GM18867 (cell line): ENCODE measurements around the gene ZNF423.

ENCODE experiments used
- ATAC-seq: cut with Tn5 transposase; IDR thresholded peaks from one replicate; pipeline ENCODE4 v1.9.1; 2021; ENCODE audit warnings: mild to moderate bottlenecking, moderate library complexity; ENCODE audit not compliant: unreplicated experiment

The ZNF423 gene

DNA sequence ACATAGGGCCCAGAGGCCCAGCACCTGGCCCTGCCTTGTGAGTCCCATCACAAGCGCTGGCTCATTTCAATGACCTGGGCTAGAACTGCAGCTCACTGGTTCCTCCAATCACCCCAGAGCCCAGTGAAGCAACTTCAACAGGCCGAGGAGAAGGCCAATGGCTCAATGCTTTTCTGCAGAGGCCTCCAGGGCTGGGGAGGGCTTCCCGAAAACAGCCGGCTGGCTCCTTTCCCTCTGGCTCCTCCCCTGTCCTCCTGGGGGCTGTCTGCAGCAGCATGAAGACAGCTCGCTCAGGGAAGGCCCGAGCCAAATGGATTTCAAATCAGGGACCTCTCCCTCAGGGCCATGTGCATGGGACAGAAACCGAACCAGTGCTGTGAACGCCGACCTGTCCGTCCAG, 121.6 kb downstream of the ZNF423 start:
- ATAC-seq: no peak

- no peak for ATAC-seq
These were observed 122.5 kb downstream of the ZNF423 start for GRCh38 chr16:49733313-49734009.

DNA sequence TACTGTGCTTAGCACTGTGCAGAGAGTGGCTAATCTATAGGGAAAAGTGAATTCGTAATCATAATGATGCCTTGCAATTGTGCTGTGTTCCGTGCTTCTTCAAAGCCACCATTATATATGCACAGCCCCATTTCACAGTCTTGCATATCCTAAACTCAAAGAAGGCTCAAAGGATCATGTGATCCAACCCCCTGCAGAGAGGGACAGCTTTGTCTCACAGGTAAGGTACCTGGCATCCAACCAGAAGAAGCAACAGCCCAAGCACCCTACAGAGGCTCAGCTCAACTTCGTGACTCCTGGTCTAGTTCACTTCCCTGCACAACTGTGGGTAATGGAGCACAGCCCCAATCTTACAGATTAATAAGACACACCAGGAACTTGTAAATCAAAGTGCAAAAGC, 124.0 kb downstream of the ZNF423 start:
- ATAC-seq: no peak

DNA sequence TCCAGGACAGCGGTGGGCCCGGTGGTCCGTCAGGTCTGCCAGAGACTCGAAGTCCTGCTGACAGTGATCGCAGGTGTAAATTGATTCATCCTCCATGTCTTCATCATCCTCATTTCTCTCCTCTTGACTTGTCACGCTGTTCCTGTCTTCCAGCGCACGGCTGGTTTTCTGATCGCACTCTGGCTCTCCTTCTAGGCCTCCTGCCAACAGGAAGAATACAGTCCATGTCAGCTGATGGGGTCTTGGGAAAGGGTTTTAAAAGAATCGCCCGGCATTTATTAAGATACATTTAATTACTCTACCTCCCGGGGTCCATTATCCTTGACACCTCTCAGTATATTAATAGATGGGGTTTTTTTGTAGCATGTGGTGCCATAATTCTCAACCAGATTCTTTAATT, 125.1 kb downstream of the ZNF423 start:
- no peak for ATAC-seq

DNA sequence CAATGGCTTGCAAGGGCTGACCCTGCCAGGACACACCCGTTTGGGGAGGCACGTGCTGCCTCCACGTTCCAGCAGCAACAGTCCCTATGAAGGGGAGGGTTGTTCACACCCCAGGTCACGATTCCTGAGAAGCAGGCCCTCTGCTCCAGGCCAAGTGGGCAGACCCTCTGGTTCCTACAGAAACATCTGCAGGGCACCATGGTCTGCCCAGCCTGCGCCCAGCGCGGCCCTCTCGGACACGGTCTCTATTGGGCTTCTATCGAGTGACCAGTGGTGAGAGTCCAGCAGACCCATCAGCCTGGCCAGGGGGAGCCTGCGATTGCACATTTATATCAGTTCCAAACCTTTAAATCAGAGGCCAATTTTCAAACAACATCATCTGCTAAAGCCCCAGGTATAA, 128.3 kb downstream of the ZNF423 start:
- ATAC-seq: no peak

DNA sequence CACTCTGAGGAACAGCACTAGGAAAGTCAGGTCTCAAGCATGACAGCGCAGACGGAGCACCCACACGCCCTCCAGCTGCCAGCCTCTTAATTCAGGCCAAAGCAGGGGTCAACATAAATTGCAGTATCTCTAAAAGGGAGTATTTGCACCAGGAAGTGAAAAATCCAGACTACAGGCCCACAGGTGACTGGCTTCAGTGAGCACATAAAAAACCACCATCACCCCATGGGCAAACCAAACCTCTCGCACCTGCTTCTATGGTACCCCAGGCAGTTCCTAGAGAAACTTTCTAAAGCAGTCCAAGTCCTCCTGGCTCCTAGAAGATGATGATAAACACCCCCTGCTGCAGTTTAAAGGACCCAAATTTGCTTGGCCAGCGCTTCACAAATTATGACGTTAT, 129.8 kb downstream of the ZNF423 start:
- no peak for ATAC-seq

- no peak for ATAC-seq
These were observed 130.3 kb downstream of the ZNF423 start for GRCh38 chr16:49725651-49726050.

DNA sequence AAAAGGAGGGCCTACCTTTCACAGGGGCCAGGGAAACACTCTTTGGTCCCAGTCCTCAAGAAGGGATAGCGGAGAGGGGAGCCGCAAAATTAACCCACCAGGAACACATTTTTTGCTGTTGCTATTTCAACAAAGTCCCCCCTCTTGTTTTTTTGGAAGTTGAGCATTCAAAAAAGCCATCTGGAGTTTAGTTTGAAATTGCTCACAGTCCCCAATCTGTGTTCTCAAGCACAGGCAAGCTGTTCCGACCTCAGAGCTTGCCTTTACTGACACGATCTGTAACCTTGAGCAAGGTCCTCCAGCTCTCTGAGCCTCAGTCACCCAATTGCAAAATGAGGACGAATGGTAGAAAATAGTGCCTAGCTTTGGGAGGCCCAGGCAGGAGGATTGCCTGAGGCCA, 131.1 kb downstream of the ZNF423 start:
- ATAC-seq: no peak

DNA sequence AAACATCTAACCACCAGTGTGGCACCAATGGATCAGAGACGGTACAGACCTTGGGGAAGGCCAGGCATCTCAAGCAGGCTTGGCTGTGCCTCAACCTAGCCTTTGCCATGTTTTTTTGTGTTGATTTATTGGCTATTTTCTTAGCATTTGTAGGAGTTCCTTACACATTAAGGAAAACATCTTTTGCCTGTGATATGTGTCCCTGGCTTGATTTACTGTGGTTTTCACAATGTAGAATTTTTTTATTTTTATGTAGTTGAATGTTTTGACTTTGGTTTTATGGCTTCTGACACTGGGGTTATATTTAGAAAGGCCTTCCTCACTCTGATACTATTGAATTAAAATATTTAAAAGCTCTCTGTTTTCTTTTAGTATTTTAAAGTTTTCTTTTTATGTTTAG, 132.6 kb downstream of the ZNF423 start:
- no peak for ATAC-seq

- no peak for ATAC-seq
These were observed 135.7 kb downstream of the ZNF423 start for GRCh38 chr16:49720225-49720624.

GRCh38 chr16:49717689-49718088, 138.2 kb downstream of the ZNF423 start:
- ATAC-seq: no peak

DNA sequence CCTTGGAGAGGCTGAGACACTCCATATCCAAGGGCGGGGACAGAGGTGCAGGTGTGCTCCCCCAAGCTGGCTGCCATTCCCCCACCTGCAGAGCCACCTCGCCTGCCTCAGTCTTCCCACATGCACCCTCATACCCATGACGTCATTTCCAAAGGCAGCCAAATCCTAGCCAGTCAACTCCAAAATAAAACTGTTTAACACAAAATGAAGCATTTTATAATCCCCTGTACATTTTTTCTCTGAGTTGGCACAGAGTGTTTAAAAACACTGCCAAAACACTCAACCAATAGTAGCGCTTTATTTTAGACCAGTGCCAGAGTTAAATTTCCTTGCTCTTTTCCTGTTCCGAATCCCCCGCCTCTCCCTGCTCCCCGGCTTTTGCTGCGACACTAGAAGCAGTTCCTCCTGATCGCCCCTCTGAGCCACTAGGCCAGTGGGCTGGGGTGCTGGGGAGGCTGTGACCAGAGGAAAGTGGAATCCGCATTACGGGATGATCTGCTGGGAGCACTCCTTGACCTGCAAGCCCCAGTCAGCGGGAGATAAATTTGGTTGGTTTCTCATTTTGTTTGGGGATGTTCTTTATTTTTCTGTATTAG, 139.5 kb downstream of the ZNF423 start:
- no peak for ATAC-seq

GRCh38 chr16:49713770-49714169, 142.1 kb downstream of the ZNF423 start:
- ATAC-seq: no peak

GRCh38 chr16:49712542-49712941, 143.4 kb downstream of the ZNF423 start:
- no peak for ATAC-seq

DNA sequence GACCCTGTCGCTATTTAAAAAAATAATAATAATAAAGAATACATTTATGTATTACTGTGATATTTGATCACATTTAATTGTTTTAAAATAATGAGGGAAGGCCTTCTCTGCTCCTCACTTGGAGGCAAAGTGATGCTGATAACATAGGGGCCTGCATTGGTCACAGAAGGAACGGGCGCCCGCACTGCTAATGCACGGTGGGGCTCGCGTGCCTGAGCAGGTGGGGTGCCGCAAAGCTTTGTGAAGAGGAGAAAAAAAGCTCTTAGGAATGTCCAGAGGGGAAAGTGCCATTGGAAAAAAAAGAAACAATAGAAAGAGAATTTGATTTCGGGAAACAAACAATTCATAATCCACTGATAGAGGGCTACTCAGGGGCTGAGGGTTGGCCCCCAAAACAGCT, 143.8 kb downstream of the ZNF423 start:
- ATAC-seq: no peak

DNA sequence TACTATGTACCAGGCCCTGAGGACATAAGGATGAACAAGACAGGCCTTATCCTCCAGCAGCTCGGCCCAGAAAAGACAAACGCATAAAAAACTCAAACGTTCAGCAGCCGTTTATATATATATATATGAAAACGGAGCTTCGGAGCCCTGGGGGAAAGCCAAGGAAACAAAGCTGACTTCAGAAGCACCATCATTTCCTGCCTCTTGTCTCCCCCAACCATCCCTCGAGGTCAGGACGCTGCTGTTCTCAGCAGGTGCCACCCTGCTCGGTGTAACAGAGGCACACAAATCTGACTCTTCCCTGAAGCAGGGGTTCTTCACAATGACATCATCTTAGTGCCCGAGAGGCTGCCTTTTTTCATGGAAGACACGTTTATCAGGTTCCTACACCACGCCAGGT, 146.9 kb downstream of the ZNF423 start:
- ATAC-seq: no peak

GRCh38 chr16:49708491-49708890, 147.4 kb downstream of the ZNF423 start:
- ATAC-seq: no peak

GRCh38 chr16:49706620-49707355, 149.1 kb downstream of the ZNF423 start:
- ATAC-seq: no peak

DNA sequence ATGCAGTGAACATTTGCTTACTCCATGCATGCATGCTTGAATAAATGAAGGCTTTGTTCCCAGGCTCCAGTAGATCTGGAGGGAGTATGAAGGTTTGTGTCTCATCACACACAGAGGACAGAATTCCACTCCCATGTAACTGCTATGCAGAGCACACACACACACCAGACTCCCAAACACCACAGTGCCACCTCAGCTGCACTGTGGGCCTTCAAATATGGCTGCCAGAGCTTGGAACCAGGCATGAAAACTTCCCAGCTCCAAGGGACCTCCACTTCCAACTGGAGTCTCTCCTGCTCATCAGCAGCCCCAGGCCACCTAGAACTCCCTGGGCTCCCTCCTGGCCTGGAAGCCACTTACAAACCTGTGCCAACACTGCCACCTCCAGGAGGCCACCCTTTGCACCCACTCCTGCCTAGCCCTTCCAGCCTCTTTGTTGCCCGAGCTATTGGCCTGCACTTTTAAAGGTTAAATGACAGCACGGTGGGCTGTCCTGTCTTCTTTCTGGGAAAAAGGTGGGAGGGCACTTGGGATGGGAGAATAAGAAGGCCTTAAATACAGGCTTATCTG, 151.2 kb downstream of the ZNF423 start:
- ATAC-seq: no peak

DNA sequence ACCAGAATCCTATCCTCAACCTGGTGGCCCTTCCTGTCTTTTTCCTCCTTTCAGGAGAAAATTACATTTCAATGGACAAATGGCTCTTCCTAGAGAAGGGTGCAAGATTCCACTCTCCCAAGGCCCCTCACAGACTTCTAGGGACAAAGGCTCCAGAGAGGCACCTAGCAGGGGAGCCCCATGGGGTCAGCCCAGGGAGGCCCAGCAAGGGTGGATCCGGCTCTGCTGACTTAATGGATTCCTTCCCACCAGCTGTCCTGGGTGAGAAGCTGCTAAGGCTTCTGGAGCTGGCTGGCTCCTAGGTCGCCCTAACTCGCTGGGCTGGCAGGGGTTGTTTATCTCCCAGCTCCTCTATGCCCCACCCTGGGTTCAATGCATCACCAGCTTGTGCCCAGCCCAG, 152.4 kb downstream of the ZNF423 start:
- ATAC-seq: no peak

DNA sequence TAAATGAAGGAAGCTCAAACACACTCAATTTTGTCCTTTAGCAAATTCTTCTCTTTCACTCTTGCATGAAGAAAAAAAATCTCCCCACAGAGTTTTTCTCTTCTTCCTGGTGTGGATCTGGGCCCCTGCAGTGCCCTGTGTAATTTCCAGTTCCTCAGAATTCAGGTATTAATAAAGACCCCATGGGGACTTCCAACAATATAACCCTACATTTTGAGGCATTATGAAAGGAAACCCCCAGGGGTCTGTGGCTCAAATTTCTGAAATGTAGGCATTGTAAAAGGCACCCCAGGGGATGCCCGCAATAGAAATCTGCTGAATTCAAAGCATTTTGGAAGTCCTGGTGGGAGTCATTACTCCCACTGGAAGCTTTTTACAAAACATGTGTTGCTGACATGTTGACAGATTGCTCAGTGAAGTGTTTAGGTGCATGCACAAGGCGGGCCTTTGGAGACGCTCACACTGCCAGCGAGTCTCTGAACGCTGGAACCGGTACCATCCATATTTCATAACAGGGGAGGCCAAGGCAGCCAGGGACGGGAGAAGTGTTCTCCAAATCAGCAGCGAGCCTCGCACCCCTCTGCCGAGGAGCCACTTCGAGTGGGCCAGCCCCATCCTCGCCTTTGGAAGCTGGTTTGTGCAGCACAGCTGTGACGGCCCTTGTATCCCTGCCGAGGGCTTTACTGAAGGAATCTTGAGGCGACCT, 154.0 kb downstream of the ZNF423 start:
- no peak for ATAC-seq
